Keratinocyte (primary cell): ENCODE data around the gene FAM50A. TPM values are rescaled to one million over a fixed set of nuclear protein-coding genes. Genes with fewer than 3 reads are reported as not detected.

ENCODE experiments used
- DNase-seq: peaks from one replicate; pipeline ENCODE4 v3.0.0-alpha.2; 2011; ENCODE audit warnings: low read depth, missing footprints, low spot score
- FAIRE-seq: peaks from 2 replicates; lab custom pipeline; 2011; peaks lifted over from hg19 to GRCh38; lab: Jason Lieb, UNC
- H2AFZ ChIP-seq: 2 replicates; pipeline ENCODE4 v1.6.0; 2012; ENCODE audit warnings: low read length, control low read depth, inconsistent platforms; ENCODE audit not compliant: control insufficient read depth
- H3K27ac ChIP-seq: 2 replicates; pipeline ENCODE4 v1.5.1; 2011; ENCODE audit warnings: low read length; ENCODE audit not compliant: control insufficient read depth, insufficient read depth
- H3K27me3 ChIP-seq: 3 replicates; pipeline ENCODE4 v1.6.0; 2011; ENCODE audit warnings: low read length; ENCODE audit not compliant: control insufficient read depth, insufficient read depth; ENCODE audit errors: extremely low read depth
- H3K36me3 ChIP-seq, 2 experiments: 2 replicates in 1 of 2; 3 replicates in 1 of 2; pipeline ENCODE4 v1.5.1; 2011; ENCODE audit warnings: low read length in 2 of 2, mild to moderate bottlenecking in 1 of 2; ENCODE audit not compliant: control insufficient read depth in 2 of 2, insufficient read depth in 2 of 2; ENCODE audit errors: extremely low read depth in 1 of 2
- H3K4me1 ChIP-seq: 3 replicates; pipeline ENCODE4 v1.5.1; 2011; ENCODE audit warnings: low read length; ENCODE audit not compliant: control insufficient read depth, insufficient read depth; ENCODE audit errors: extremely low read depth
- H3K4me2 ChIP-seq: 3 replicates; pipeline ENCODE4 v1.6.0; 2011; ENCODE audit warnings: low read depth, low read length; ENCODE audit not compliant: control insufficient read depth, insufficient read depth; ENCODE audit errors: extremely low read depth
- H3K4me3 ChIP-seq, 3 experiments: fragments of 200-600 bp in 1 of 3; sonication (generic) in 1 of 3; 2 replicates in 2 of 3; 3 replicates in 1 of 3; pipeline ENCODE4 v1.5.1; 2011 to 2016; ENCODE audit warnings: low read length in 3 of 3, mild to moderate bottlenecking in 3 of 3, control low read depth in 2 of 3, inconsistent platforms in 1 of 3, low read depth in 1 of 3, mixed read lengths in 1 of 3, mixed run types in 1 of 3, moderate library complexity in 1 of 3; ENCODE audit not compliant: control insufficient read depth in 2 of 3, insufficient read depth in 2 of 3; ENCODE audit errors: extremely low read depth in 1 of 3
- H3K79me2 ChIP-seq: 2 replicates; pipeline ENCODE4 v1.6.0; 2012; ENCODE audit warnings: low read length; ENCODE audit not compliant: control insufficient read depth, insufficient read depth
- H3K9ac ChIP-seq: 3 replicates; pipeline ENCODE4 v1.6.0; 2011; ENCODE audit warnings: low read length; ENCODE audit not compliant: control insufficient read depth, insufficient read depth; ENCODE audit errors: extremely low read depth
- H3K9me1 ChIP-seq: 3 replicates; pipeline ENCODE4 v1.6.0; 2011; ENCODE audit warnings: low read length; ENCODE audit not compliant: control insufficient read depth, insufficient read depth; ENCODE audit errors: extremely low read depth
- H3K9me3 ChIP-seq: 2 replicates; pipeline ENCODE4 v1.5.1; 2012; ENCODE audit warnings: low read depth, low read length; ENCODE audit not compliant: control insufficient read depth
- H4K20me1 ChIP-seq: 3 replicates; pipeline ENCODE4 v1.6.0; 2011; ENCODE audit warnings: low read length; ENCODE audit not compliant: control insufficient read depth, insufficient read depth; ENCODE audit errors: extremely low read depth
- EZH2 ChIP-seq: IDR thresholded peaks from one replicate; pipeline ENCODE4 v1.6.1; 2012; ENCODE audit warnings: inconsistent platforms, mild to moderate bottlenecking, low read length, moderate library complexity
- dilution Hi-C: fragments of 300-500 bp; cut with MboI; formaldehyde crosslinking; loops from one replicate; pipeline ENCODE4 v1.7.0; 2020; ENCODE audit warnings: low sequenced_read_pairs; ENCODE audit not compliant: extremely low pct_ligation_motif_present
- polyA plus RNA-seq, 5 experiments: library from polyadenylated mRNA; depleted of rRNA in 3 of 5; stranded (reverse) in 3 of 5; stranded (forward) in 1 of 5; unstranded in 1 of 5; fragments of >200 nt; gene quantifications; 1 replicate in 1 of 5; 2 replicates in 3 of 5; 3 replicates in 1 of 5; pipeline versions ENCODE4 v1.2.1 to v1.2.3, GENCODE V29; 2011 to 2012; ENCODE audit warnings: missing spikeins in 2 of 5, low read depth in 1 of 5, low replicate concordance in 1 of 5
- TF ChIP-seq, protein P1 (sequence below), 3 experiments: IDR thresholded peaks in 1 of 3; conservative IDR thresholded peaks in 1 of 3; optimal IDR thresholded peaks in 1 of 3; 2 replicates in 2 of 3; 3 replicates in 1 of 3; pipeline versions ENCODE3 to v1.5.1; 2011; ENCODE audit warnings: low read length in 3 of 3, mild to moderate bottlenecking in 3 of 3, moderate library complexity in 2 of 3, control low read depth in 1 of 3, inconsistent platforms in 1 of 3; ENCODE audit not compliant: insufficient read depth in 2 of 3; ENCODE audit errors: extremely low read depth in 1 of 3

The FAM50A gene
- polyA plus RNA-seq, 1 donor (not counting 4 experiments of a cell fraction or from before 2014, with no cell fraction given), result 35.7 TPM

- DNase-seq (no peak), FAIRE-seq (no peak)
- dilution Hi-C loops, result no loop called here
- no peak overlapping the region for H2AFZ ChIP-seq
- TF ChIP-seq, protein P1, sequence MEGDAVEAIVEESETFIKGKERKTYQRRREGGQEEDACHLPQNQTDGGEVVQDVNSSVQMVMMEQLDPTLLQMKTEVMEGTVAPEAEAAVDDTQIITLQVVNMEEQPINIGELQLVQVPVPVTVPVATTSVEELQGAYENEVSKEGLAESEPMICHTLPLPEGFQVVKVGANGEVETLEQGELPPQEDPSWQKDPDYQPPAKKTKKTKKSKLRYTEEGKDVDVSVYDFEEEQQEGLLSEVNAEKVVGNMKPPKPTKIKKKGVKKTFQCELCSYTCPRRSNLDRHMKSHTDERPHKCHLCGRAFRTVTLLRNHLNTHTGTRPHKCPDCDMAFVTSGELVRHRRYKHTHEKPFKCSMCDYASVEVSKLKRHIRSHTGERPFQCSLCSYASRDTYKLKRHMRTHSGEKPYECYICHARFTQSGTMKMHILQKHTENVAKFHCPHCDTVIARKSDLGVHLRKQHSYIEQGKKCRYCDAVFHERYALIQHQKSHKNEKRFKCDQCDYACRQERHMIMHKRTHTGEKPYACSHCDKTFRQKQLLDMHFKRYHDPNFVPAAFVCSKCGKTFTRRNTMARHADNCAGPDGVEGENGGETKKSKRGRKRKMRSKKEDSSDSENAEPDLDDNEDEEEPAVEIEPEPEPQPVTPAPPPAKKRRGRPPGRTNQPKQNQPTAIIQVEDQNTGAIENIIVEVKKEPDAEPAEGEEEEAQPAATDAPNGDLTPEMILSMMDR (optimal IDR thresholded peaks at IDR 0.05 in 1 of 3, IDR thresholded peaks at IDR 0.05 in 1 of 3, conservative IDR thresholded peaks at IDR 0.05 in 1 of 3; ENCODE audit: extremely low read depth in 1 of 3, insufficient read depth in 2 of 3, low read length in 3 of 3), result no peak
- TF ChIP-seq EZH2, result no peak
- no peaks in the 10 kb centered on the region for H3K27me3 ChIP-seq
- H3K27ac ChIP-seq, result no peak overlapping the region
- no peak overlapping the region for H3K4me2 ChIP-seq
- H3K9me1 ChIP-seq, result no peaks in the 10 kb centered on the region
- no peaks in the 10 kb centered on the region for H3K9me3 ChIP-seq
- peaks cover 5 to 8% of the 10 kb centered on the region in 2 experiments for H3K36me3 ChIP-seq
- peaks cover 11% of the 10 kb centered on the region for H3K79me2 ChIP-seq
- no peak overlapping the region for H3K9ac ChIP-seq
- H3K4me1 ChIP-seq, result peaks cover 13% of the 10 kb centered on the region
- no peaks in the 10 kb centered on the region for H4K20me1 ChIP-seq
- H3K4me3 ChIP-seq, result no peak overlapping the region
These were observed 44.6 kb downstream of the FAM50A start for GRCh38 chrX:154488336-154489075.

DNA sequence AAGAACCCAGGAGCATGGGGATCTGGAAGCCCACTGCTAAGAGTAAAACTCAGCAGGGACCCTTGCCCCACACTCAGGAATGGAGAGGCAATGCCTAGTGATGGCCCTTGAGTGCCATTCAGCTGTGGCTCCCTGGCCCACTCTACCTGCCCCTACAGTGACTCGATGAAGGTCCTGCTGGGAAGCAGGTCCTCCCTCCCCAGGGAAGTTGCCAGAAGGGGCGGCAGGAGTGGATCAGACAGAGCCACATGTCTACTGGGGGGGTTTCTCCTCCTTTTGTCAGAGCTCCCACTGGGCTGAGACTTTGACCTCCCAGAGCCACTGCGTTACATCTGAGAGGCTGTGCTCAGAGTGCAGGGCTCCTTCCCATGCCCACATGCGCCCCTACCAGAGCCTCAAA lies 45.2 kb downstream of the FAM50A start:
- no peak for DNase-seq
- no peaks in the 10 kb centered on the region for H3K9me1 ChIP-seq
- H3K4me3 ChIP-seq, result peak overlapping the region in 1 of 3 experiments; percentile 71
- H2AFZ ChIP-seq, result no peak overlapping the region
- H3K4me2 ChIP-seq, result peak overlapping the region; percentile 65
- dilution Hi-C loops, result no loop called here
- H3K9me3 ChIP-seq, result no peaks in the 10 kb centered on the region
- H3K79me2 ChIP-seq, result peaks cover 11% of the 10 kb centered on the region
- peaks cover 13% of the 10 kb centered on the region for H3K4me1 ChIP-seq
- no peak for TF ChIP-seq EZH2
- TF ChIP-seq, protein P1 (optimal IDR thresholded peaks at IDR 0.05 in 1 of 3, IDR thresholded peaks at IDR 0.05 in 1 of 3, conservative IDR thresholded peaks at IDR 0.05 in 1 of 3; ENCODE audit: extremely low read depth in 1 of 3, insufficient read depth in 2 of 3, low read length in 3 of 3), result no peak
- peaks cover 5 to 7% of the 10 kb centered on the region in 2 experiments for H3K36me3 ChIP-seq
- FAIRE-seq, result no peak
- H4K20me1 ChIP-seq, result no peaks in the 10 kb centered on the region
- H3K27me3 ChIP-seq, result no peaks in the 10 kb centered on the region
- peak overlapping the region; percentile 61 for H3K9ac ChIP-seq
- no peak overlapping the region for H3K27ac ChIP-seq
